Measurements from ENCODE around the gene EGFL8.

The EGFL8 gene

DNA sequence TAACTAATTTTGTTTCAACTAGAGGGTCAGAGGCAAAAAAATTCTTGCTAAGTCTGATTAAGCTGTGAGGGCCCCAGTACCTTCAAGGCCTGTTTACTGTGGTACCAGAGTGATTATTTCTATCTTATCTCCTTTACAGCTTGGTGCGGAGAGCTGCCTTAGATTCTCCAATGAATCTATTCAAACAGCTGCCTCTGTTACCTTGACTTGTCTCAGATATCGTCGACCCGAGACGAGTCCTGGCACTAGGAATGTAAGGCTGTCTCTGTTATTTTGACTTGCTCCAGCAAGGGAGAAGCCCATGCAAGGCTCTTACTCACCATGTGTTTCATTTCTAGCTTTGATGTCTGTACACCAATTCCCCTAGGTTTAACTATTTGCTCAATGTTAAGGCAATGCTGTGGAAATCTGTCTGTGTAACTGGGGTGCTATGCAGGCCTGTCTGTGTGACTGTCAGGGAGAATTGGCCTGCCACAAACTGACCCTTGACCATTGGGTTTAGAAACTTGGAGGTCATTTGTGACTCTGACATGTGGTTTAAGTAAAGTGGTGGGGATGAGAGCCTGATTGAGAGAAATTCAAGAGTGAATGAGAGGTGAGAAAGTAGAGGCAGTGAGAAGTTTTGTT lies 23.9 kb upstream of the EGFL8 start:
- no peak for TF ChIP-seq CEBPB (IDR thresholded peaks at IDR 0.05)
- TF ChIP-seq, protein P1, sequence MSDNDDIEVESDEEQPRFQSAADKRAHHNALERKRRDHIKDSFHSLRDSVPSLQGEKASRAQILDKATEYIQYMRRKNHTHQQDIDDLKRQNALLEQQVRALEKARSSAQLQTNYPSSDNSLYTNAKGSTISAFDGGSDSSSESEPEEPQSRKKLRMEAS (IDR thresholded peaks at IDR 0.05) = no peak
- TF ChIP-seq, protein P2, sequence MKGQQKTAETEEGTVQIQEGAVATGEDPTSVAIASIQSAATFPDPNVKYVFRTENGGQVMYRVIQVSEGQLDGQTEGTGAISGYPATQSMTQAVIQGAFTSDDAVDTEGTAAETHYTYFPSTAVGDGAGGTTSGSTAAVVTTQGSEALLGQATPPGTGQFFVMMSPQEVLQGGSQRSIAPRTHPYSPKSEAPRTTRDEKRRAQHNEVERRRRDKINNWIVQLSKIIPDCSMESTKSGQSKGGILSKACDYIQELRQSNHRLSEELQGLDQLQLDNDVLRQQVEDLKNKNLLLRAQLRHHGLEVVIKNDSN (IDR thresholded peaks at IDR 0.05) = no peak
- TF ChIP-seq EGR1 (IDR thresholded peaks at IDR 0.05) = no peak
- TF ChIP-seq RAD21 (IDR thresholded peaks at IDR 0.05; ENCODE audit: low read depth) = no peak
- no peak for TF ChIP-seq TEAD4 (IDR thresholded peaks at IDR 0.05)
- TF ChIP-seq TCF12 (IDR thresholded peaks at IDR 0.05; ENCODE audit: low read depth) = no peak
- no peak for TF ChIP-seq FOXM1 (IDR thresholded peaks at IDR 0.05; ENCODE audit: borderline replicate concordance, low read depth)

DNA sequence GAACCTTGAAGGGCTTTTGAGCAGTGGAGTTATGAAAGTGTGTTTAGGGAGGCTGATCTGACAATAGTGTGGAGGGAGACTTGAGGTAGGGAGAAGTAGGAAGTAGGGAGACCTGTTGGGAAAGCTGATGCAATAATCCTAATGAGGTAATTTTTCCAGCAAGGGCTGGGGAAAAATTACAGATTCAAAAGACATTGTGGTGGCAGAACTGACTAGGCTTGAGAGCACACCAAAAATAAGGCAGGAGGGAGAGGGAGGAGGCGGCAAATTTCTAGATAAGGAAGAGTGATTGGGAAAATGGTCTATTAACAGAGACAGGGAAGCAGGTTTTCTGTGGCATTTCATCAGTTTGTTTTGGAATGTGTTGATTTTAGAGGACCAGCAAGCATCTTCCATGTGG lies 18.1 kb upstream of the EGFL8 start:
- TF ChIP-seq EP300 (IDR thresholded peaks at IDR 0.05; ENCODE audit: borderline replicate concordance) (no peak), RAD21 (IDR thresholded peaks at IDR 0.05; ENCODE audit: low read depth) (no peak), CEBPB (IDR thresholded peaks at IDR 0.05) (no peak), EGR1 (IDR thresholded peaks at IDR 0.05) (no peak), YY1 (IDR thresholded peaks at IDR 0.05; ENCODE audit: low read depth) (no peak), FOXM1 (IDR thresholded peaks at IDR 0.05; ENCODE audit: borderline replicate concordance, low read depth) (no peak), ZBTB7A (IDR thresholded peaks at IDR 0.05; ENCODE audit: low read depth) (no peak), NFIC (IDR thresholded peaks at IDR 0.05) (no peak), TAF1 (IDR thresholded peaks at IDR 0.05; ENCODE audit: low read depth) (no peak), TEAD4 (IDR thresholded peaks at IDR 0.05) (no peak), TCF12 (IDR thresholded peaks at IDR 0.05; ENCODE audit: low read depth) (no peak), REST (IDR thresholded peaks at IDR 0.05; ENCODE audit: low read depth) (no peak), CREB1 (IDR thresholded peaks at IDR 0.05; ENCODE audit: low read depth) (no peak)
- TF ChIP-seq, protein P1 (IDR thresholded peaks at IDR 0.05) = no peak
- TF ChIP-seq, protein P2 (IDR thresholded peaks at IDR 0.05) = no peak

GRCh38 chr6:32146687-32147086 lies 17.7 kb upstream of the EGFL8 start:
- TF ChIP-seq REST (IDR thresholded peaks at IDR 0.05; ENCODE audit: low read depth) (no peak), EP300 (IDR thresholded peaks at IDR 0.05; ENCODE audit: borderline replicate concordance) (no peak)
- TF ChIP-seq, protein P2 (IDR thresholded peaks at IDR 0.05) = no peak

DNA sequence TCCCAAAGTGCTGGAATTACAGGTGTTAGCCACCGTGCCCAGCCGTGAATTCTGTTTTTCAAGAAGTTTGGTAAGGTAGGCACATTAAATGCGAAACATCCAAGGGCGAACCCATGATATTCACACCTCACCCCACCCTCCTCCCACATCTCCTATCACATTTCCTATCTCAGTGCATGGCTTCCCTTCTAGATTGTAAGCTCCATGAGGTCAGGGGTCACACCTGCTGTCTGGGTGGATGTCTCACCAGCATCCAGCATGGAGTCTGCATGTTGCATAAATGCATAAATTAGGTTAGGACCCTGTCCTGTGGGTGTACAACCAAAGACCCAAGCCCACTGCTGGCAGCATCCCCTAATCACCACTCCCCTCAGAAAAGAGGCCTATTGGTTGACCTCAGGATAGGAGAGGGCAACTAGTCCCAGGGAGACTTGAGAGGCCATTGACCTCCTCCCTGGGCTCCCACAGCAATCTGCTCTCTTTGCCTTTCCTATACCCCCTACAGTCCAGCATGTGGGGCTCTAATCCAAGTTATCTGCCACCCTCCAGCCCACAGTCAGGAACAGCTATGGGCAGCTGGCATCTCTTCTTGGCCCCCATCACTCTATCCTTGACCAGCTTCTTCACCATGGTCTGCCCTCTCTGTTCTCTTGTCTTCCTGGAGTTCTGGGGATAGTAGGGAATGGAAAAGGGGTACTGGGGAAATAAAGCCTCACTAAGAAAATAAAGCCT lies 16.8 kb upstream of the EGFL8 start:
- TF ChIP-seq CEBPB (IDR thresholded peaks at IDR 0.05) = no peak
- TF ChIP-seq, protein P1 (IDR thresholded peaks at IDR 0.05) = no peak
- no peak for TF ChIP-seq EGR1 (IDR thresholded peaks at IDR 0.05)
- no peak for TF ChIP-seq TEAD4 (IDR thresholded peaks at IDR 0.05)
- no peak for TF ChIP-seq CREB1 (IDR thresholded peaks at IDR 0.05; ENCODE audit: low read depth)

DNA sequence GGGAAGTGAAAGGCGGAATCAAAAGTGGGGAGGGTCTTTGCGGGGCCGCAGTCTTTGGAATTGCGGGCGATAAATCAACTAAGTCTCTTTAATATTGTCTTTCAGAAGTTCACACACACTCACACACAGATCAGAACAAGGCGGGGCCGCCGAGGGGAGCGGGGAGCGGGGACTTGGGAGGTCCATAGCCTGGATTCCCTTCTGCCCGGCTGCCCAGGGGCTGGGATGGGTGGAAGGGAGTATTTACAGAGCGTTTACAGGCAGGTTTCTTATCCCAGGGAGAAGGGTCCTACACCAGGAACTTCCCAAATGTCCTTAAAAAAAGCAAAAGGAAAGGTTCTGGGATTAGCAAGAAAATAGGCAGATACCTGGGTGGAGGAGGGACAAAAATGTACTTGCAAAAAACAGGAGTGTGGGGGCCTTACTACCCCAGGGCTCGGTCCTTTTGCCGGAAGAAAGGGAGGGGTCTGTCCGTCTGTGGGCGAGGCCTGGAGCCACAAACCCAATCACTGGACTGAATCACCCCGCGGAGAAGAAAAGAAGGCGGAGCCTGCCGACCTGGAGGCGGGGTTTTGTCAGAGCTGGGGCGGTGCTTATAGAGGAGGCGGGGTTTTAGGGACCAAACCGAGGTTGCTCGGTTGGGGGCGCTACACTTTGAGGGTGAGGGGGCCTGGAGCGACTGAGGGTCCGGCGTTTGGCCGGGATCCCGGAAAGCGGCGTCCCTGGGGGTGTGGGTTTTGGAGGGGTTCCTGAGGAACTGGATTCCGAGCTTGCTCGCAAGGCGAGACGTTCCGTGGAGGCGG lies 15.9 kb upstream of the EGFL8 start:
- TF ChIP-seq EGR1 (IDR thresholded peaks at IDR 0.05) = no peak
- TF ChIP-seq TAF1 (IDR thresholded peaks at IDR 0.05; ENCODE audit: low read depth) = no peak
- no peak for TF ChIP-seq CEBPB (IDR thresholded peaks at IDR 0.05)
- no peak for TF ChIP-seq YY1 (IDR thresholded peaks at IDR 0.05; ENCODE audit: low read depth)
- no peak for TF ChIP-seq TEAD4 (IDR thresholded peaks at IDR 0.05)
- no peak for TF ChIP-seq ZBTB7A (IDR thresholded peaks at IDR 0.05; ENCODE audit: low read depth)
- TF ChIP-seq EP300 (IDR thresholded peaks at IDR 0.05; ENCODE audit: borderline replicate concordance) = no peak
- TF ChIP-seq NFIC (IDR thresholded peaks at IDR 0.05) = no peak
- TF ChIP-seq RAD21 (IDR thresholded peaks at IDR 0.05; ENCODE audit: low read depth) = no peak
- TF ChIP-seq, protein P1 (IDR thresholded peaks at IDR 0.05) = no peak
